Mammary epithelial cell (primary cell): ENCODE measurements around the gene CD180.
A peak's percentile ranks its signal among the peaks of the same experiment; 100 is the strongest.

Experiments
- CTCF ChIP-seq, 2 donors: IDR thresholded peaks in 1 of 2; conservative IDR thresholded peaks in 1 of 2; 2 replicates each; pipeline ENCODE4 v1.5.1; 2011 to 2012; ENCODE audit warnings: inconsistent platforms in 2 of 2, low read length in 2 of 2, mild to moderate bottlenecking in 2 of 2, control low read depth in 1 of 2, low read depth in 1 of 2; ENCODE audit not compliant: insufficient read depth in 1 of 2; ENCODE audit errors: extremely low read depth in 1 of 2
- EZH2 ChIP-seq: IDR thresholded peaks from 2 replicates; pipeline ENCODE4 v1.6.1; 2012; ENCODE audit warnings: low read length, inconsistent platforms, borderline replicate concordance

- TF ChIP-seq CTCF (conservative IDR thresholded peaks at IDR 0.05 in 1 of 2, IDR thresholded peaks at IDR 0.05 in 1 of 2; ENCODE audit: extremely low read depth in 1 of 2, insufficient read depth in 1 of 2, low read depth in 1 of 2, low read length in 2 of 2), result peak; percentile 50 to 67
- no peak for TF ChIP-seq EZH2
These were observed 12.7 kb upstream of the CD180 start for GRCh38 chr5:67209141-67209771.
